ENCODE measurements around the gene FGF13. TPM values are rescaled to one million over a fixed set of nuclear protein-coding genes. Genes with fewer than 3 reads are reported as not detected.

The FGF13 gene
- polyA plus RNA-seq, 1 donor (not counting 4 experiments of a cell fraction or from before 2014, with no cell fraction given): not detected

DNA sequence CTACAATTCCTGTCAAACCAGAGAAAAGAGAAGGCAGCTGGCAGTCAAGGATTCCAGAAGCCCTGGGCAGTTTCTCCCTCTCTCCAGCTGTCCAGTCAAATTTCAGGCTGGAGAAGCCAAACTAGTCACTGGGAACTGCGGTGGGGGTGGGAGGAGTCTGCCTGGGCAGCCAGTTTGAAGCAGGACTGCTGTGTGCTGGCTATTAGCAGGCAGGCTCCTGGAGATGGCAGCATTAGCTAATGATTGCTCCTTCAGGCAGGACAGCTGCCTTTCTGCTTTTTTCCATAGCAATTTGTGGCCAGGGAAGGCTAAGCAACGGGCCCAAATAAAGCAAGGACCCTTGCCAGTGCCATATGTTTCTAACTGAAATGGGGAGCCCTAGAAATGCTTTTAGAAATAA lies 44.7 kb upstream of the FGF13 start:
- H3K4me1 ChIP-seq (ENCODE audit: control insufficient read depth, extremely low read depth, insufficient read depth, low read length): no peaks in the 10 kb centered on the region
- TF ChIP-seq EZH2 (IDR thresholded peaks at IDR 0.05; ENCODE audit: low read length): no peak
- TF ChIP-seq, protein P1, sequence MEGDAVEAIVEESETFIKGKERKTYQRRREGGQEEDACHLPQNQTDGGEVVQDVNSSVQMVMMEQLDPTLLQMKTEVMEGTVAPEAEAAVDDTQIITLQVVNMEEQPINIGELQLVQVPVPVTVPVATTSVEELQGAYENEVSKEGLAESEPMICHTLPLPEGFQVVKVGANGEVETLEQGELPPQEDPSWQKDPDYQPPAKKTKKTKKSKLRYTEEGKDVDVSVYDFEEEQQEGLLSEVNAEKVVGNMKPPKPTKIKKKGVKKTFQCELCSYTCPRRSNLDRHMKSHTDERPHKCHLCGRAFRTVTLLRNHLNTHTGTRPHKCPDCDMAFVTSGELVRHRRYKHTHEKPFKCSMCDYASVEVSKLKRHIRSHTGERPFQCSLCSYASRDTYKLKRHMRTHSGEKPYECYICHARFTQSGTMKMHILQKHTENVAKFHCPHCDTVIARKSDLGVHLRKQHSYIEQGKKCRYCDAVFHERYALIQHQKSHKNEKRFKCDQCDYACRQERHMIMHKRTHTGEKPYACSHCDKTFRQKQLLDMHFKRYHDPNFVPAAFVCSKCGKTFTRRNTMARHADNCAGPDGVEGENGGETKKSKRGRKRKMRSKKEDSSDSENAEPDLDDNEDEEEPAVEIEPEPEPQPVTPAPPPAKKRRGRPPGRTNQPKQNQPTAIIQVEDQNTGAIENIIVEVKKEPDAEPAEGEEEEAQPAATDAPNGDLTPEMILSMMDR (optimal IDR thresholded peaks at IDR 0.05 in 1 of 3, IDR thresholded peaks at IDR 0.05 in 1 of 3, conservative IDR thresholded peaks at IDR 0.05 in 1 of 3; ENCODE audit: extremely low read depth in 1 of 3, insufficient read depth in 2 of 3, low read length in 3 of 3): peak in 2 of 3 experiments; percentile 44 to 57
- H3K4me3 ChIP-seq (ENCODE audit: control insufficient read depth in 2 of 3, extremely low read depth in 1 of 3, insufficient read depth in 2 of 3, low read depth in 1 of 3, low read length in 3 of 3): no peak overlapping the region
- H3K79me2 ChIP-seq (ENCODE audit: control insufficient read depth, insufficient read depth, low read length): no peaks in the 10 kb centered on the region
- H3K4me2 ChIP-seq (ENCODE audit: control insufficient read depth, extremely low read depth, insufficient read depth, low read depth, low read length): no peak overlapping the region
- no peak overlapping the region for H3K27ac ChIP-seq (ENCODE audit: control insufficient read depth, insufficient read depth, low read length)
- no peaks in the 10 kb centered on the region for H3K36me3 ChIP-seq (ENCODE audit: control insufficient read depth in 2 of 2, extremely low read depth in 1 of 2, insufficient read depth in 2 of 2, low read length in 2 of 2)
- no peaks in the 10 kb centered on the region for H3K9me3 ChIP-seq (ENCODE audit: control insufficient read depth, low read depth, low read length)
- no peaks in the 10 kb centered on the region for H3K27me3 ChIP-seq (ENCODE audit: control insufficient read depth, extremely low read depth, insufficient read depth, low read length)
- FAIRE-seq (no peak), DNase-seq (ENCODE audit: low read depth, low spot score) (no peak)
- no peaks in the 10 kb centered on the region for H3K9me1 ChIP-seq (ENCODE audit: control insufficient read depth, extremely low read depth, insufficient read depth, low read length)
- no peaks in the 10 kb centered on the region for H4K20me1 ChIP-seq (ENCODE audit: control insufficient read depth, extremely low read depth, insufficient read depth, low read length)
- no peak overlapping the region for H3K9ac ChIP-seq (ENCODE audit: control insufficient read depth, extremely low read depth, insufficient read depth, low read length)
- no peak overlapping the region for H2AFZ ChIP-seq (ENCODE audit: control insufficient read depth, low read length)
- dilution Hi-C loops (cut with MboI; ENCODE audit: extremely low pct_ligation_motif_present, low sequenced_read_pairs): no loop called here

DNA sequence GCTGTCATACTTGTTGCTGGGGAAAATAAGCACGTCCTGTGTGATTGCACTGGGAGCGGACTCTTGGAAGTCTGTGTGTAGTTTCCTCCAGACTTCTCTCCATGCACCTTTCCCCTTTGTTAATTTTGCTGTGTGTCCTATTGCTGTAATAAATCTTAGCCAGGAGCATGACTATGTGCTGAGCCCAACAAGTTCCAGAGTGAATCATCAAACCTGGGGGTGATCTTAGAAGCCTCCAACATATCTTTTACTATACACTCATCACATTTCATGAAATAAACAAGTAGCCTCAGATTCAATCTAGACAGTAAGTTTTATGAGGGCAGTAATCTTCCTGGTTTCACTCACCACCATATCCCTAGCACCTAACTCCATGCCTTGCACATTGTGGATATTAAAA lies 43.3 kb upstream of the FGF13 start:
- DNase-seq (ENCODE audit: low read depth, low spot score): no peak
- dilution Hi-C loops (cut with MboI; ENCODE audit: extremely low pct_ligation_motif_present, low sequenced_read_pairs): no loop called here

More for the DNA sequence above, 43.3 kb upstream of the FGF13 start:
- H3K4me3 ChIP-seq (ENCODE audit: control insufficient read depth in 2 of 3, extremely low read depth in 1 of 3, insufficient read depth in 2 of 3, low read depth in 1 of 3, low read length in 3 of 3): no peak overlapping the region
- H3K4me1 ChIP-seq (ENCODE audit: control insufficient read depth, extremely low read depth, insufficient read depth, low read length): no peaks in the 10 kb centered on the region
- no peak for FAIRE-seq
- H3K27ac ChIP-seq (ENCODE audit: control insufficient read depth, insufficient read depth, low read length): no peak overlapping the region
- H2AFZ ChIP-seq (ENCODE audit: control insufficient read depth, low read length): no peak overlapping the region
- no peaks in the 10 kb centered on the region for H3K36me3 ChIP-seq (ENCODE audit: control insufficient read depth in 2 of 2, extremely low read depth in 1 of 2, insufficient read depth in 2 of 2, low read length in 2 of 2)
- TF ChIP-seq EZH2 (IDR thresholded peaks at IDR 0.05; ENCODE audit: low read length): no peak
- TF ChIP-seq, protein P1 (optimal IDR thresholded peaks at IDR 0.05 in 1 of 3, IDR thresholded peaks at IDR 0.05 in 1 of 3, conservative IDR thresholded peaks at IDR 0.05 in 1 of 3; ENCODE audit: extremely low read depth in 1 of 3, insufficient read depth in 2 of 3, low read length in 3 of 3): no peak
- no peaks in the 10 kb centered on the region for H3K9me1 ChIP-seq (ENCODE audit: control insufficient read depth, extremely low read depth, insufficient read depth, low read length)
- no peaks in the 10 kb centered on the region for H3K79me2 ChIP-seq (ENCODE audit: control insufficient read depth, insufficient read depth, low read length)
- no peaks in the 10 kb centered on the region for H4K20me1 ChIP-seq (ENCODE audit: control insufficient read depth, extremely low read depth, insufficient read depth, low read length)
- H3K4me2 ChIP-seq (ENCODE audit: control insufficient read depth, extremely low read depth, insufficient read depth, low read depth, low read length): no peak overlapping the region
- no peak overlapping the region for H3K9ac ChIP-seq (ENCODE audit: control insufficient read depth, extremely low read depth, insufficient read depth, low read length)
- H3K27me3 ChIP-seq (ENCODE audit: control insufficient read depth, extremely low read depth, insufficient read depth, low read length): no peaks in the 10 kb centered on the region
- no peaks in the 10 kb centered on the region for H3K9me3 ChIP-seq (ENCODE audit: control insufficient read depth, low read depth, low read length)

All from keratinocyte (primary cell).